ENCODE data around the gene SCCPDH. TPM values are rescaled to one million over a fixed set of nuclear protein-coding genes. Genes with fewer than 3 reads are reported as not detected.

Gene SCCPDH
- total and polyA plus RNA-seq, 2 of the 13 experiments (the other 11 are each of a cell fraction or from before 2014, with no cell fraction given) = 36.7 to 62.3 TPM

GRCh38 chr1:246699095-246699735 is 25.0 kb upstream of the SCCPDH start (continued):
- TF ChIP-seq LCORL (IDR thresholded peaks at IDR 0.05) (no peak), LCORL (CRISPR knock-in tag; IDR thresholded peaks at IDR 0.05) (no peak), E2F1 (CRISPR knock-in tag; IDR thresholded peaks at IDR 0.05) (no peak), ATF3 (CRISPR knock-in tag; IDR thresholded peaks at IDR 0.05) (no peak), ZNF614 (CRISPR knock-in tag; IDR thresholded peaks at IDR 0.05; ENCODE audit: borderline replicate concordance) (peak; percentile 62; the same call in 1 of the 2 replicates), HNRNPK (IDR thresholded peaks at IDR 0.05; ENCODE audit: low read depth, low read length, poor library complexity, severe bottlenecking) (no peak), ZNF407 (CRISPR knock-in tag; IDR thresholded peaks at IDR 0.05; ENCODE audit: not compliant biosample characterization) (no peak), ZNF678 (CRISPR knock-in tag; IDR thresholded peaks at IDR 0.05) (no peak), ZNF383 (CRISPR knock-in tag; IDR thresholded peaks at IDR 0.05; ENCODE audit: borderline replicate concordance) (no peak), DRAP1 (CRISPR knock-in tag; IDR thresholded peaks at IDR 0.05) (peak; percentile 57), NONO (IDR thresholded peaks at IDR 0.05) (no peak), NONO (CRISPR knock-in tag; conservative IDR thresholded peaks at IDR 0.05) (no peak), ZXDC (CRISPR knock-in tag; IDR thresholded peaks at IDR 0.05) (no peak), ZNF556 (CRISPR knock-in tag; IDR thresholded peaks at IDR 0.05; ENCODE audit: borderline replicate concordance) (no peak), HNF4G (IDR thresholded peaks at IDR 0.05; ENCODE audit: borderline replicate concordance, low read depth, low read length) (no peak), HNF4G (CRISPR knock-in tag; IDR thresholded peaks at IDR 0.05; ENCODE audit: borderline replicate concordance, low read depth) (no peak)

Data from HepG2 (cell line).